ENCODE results near the gene CYBA. TPM values are rescaled to one million over a fixed set of nuclear protein-coding genes. Genes with fewer than 3 reads are reported as not detected.

The CYBA gene
- total and polyA plus RNA-seq, 2 of the 13 experiments (the other 11 are each of a cell fraction or from before 2014, with no cell fraction given): 196 to 250 TPM

- TF ChIP-seq ZUFSP (CRISPR knock-in tag; IDR thresholded peaks at IDR 0.05; ENCODE audit: borderline replicate concordance) (no peak), CBX2 (IDR thresholded peaks at IDR 0.05; ENCODE audit: low read depth, low read length) (no peak), CBX2 (CRISPR knock-in tag; IDR thresholded peaks at IDR 0.05; ENCODE audit: low read depth) (0 out of 2 replicates have a peak, but pooled peaks have one; percentile 18), ZNF879 (CRISPR knock-in tag; IDR thresholded peaks at IDR 0.05) (no peak; the same call in 1 of the 2 replicates), ZNF335 (CRISPR knock-in tag; IDR thresholded peaks at IDR 0.05) (no peak), MXD1 (CRISPR knock-in tag; IDR thresholded peaks at IDR 0.05) (peak; percentile 83), ETS1 (CRISPR knock-in tag; IDR thresholded peaks at IDR 0.05) (0 out of 2 replicates have a peak, but pooled peaks have one; percentile 15), FOXK2 (IDR thresholded peaks at IDR 0.05) (no peak), PRMT3 (CRISPR knock-in tag; IDR thresholded peaks at IDR 0.05; ENCODE audit: borderline replicate concordance, low read depth) (no peak; the same call in 1 of the 2 replicates), JUNB (CRISPR knock-in tag; IDR thresholded peaks at IDR 0.05; ENCODE audit: borderline replicate concordance) (no peak), ZNF251 (CRISPR knock-in tag; IDR thresholded peaks at IDR 0.05) (peak; percentile 89; the same call in 1 of the 2 replicates), ONECUT2 (CRISPR knock-in tag; IDR thresholded peaks at IDR 0.05) (no peak), MTF2 (CRISPR knock-in tag; IDR thresholded peaks at IDR 0.05; ENCODE audit: borderline replicate concordance) (peak; percentile 32; the same call in 1 of the 2 replicates), CCAR2 (optimal IDR thresholded peaks at IDR 0.05; ENCODE audit: low read depth, low read length) (no peak), PBX3 (CRISPR knock-in tag; IDR thresholded peaks at IDR 0.05; ENCODE audit: borderline replicate concordance) (peak; percentile 73; the same call in 1 of the 2 replicates), CC2D1A (CRISPR knock-in tag; IDR thresholded peaks at IDR 0.05) (no peak), GTF2F1 (IDR thresholded peaks at IDR 0.05; ENCODE audit: low read length) (no peak), ZNF235 (CRISPR knock-in tag; IDR thresholded peaks at IDR 0.05; ENCODE audit: borderline replicate concordance) (peak; percentile 63; the same call in 1 of the 2 replicates), TEF (CRISPR knock-in tag; IDR thresholded peaks at IDR 0.05) (peak; percentile 58; the same call in 1 of the 2 replicates), ZNF333 (CRISPR knock-in tag; IDR thresholded peaks at IDR 0.05; ENCODE audit: borderline replicate concordance) (peak; percentile 50; the same call in 1 of the 2 replicates), ZFP36 (IDR thresholded peaks at IDR 0.05; ENCODE audit: borderline replicate concordance, low read depth, low read length, partially characterized antibody) (no peak), SUZ12 (IDR thresholded peaks at IDR 0.05; ENCODE audit: low read depth, low read length) (no peak), THAP8 (CRISPR knock-in tag; IDR thresholded peaks at IDR 0.05; ENCODE audit: borderline replicate concordance) (0 out of 2 replicates have a peak, but pooled peaks have one; percentile 91), ISX (CRISPR knock-in tag; conservative IDR thresholded peaks at IDR 0.05) (no peak)
Measured at GRCh38 chr16:88662843-88663606, 12.2 kb upstream of the CYBA start, which contains the start of gene MVD (continued).
